Panc1 (cell line): Measurements from ENCODE around the gene PLEKHN1. TPM values are rescaled to one million over a fixed set of nuclear protein-coding genes. Genes with fewer than 3 reads are reported as not detected.

ENCODE experiments used
- ATAC-seq: fragments of 200-7000 bp; cut with Tn5 transposase; 2 replicates; pipeline ENCODE4 v1.9.1; 2020; ENCODE audit warnings: mild to moderate bottlenecking, moderate library complexity
- BruUV-seq: library from RNA; stranded (reverse); fragments of 400-500 nt; replicated peaks from 2 replicates; lab custom pipeline; 2021; lab: Mats Ljungman, UMichigan
- CTCF ChIA-PET: fragments of 300-600 bp; sonication (Branson Sonifier 250); formaldehyde crosslinking; loops from one replicate; lab custom pipeline; 2022; ENCODE audit warnings: antibody characterized with exemption; lab: Charles Lee
- POLR2A ChIA-PET: fragments of 300-600 bp; sonication (Branson Sonifier 250); formaldehyde crosslinking; loops from one replicate; lab custom pipeline; 2022; ENCODE audit warnings: antibody characterized with exemption; lab: Charles Lee
- DNase-seq: peaks from one replicate; pipeline ENCODE4 v3.0.0-alpha.2; 2010; ENCODE audit warnings: low read depth, low spot score
- H3K27ac ChIP-seq: 2 replicates; pipeline ENCODE4 v1.5.1; 2011; ENCODE audit warnings: mild to moderate bottlenecking, low read length, inconsistent platforms
- H3K27me3 ChIP-seq: fragments of 200-500 bp; sonication (Bioruptor generic); 2 replicates; pipeline ENCODE4 v1.6.0; 2014; ENCODE audit warnings: low read length, inconsistent platforms; ENCODE audit not compliant: control insufficient read depth, insufficient read depth
- H3K36me3 ChIP-seq: fragments of 200-500 bp; sonication (Bioruptor generic); 2 replicates; pipeline ENCODE4 v1.5.1; 2014; ENCODE audit warnings: inconsistent platforms, mild to moderate bottlenecking, low read length, moderate library complexity; ENCODE audit not compliant: control insufficient read depth, insufficient read depth
- H3K4me1 ChIP-seq: 2 replicates; pipeline ENCODE4 v1.5.1; 2011; ENCODE audit warnings: inconsistent platforms, mild to moderate bottlenecking, low read length, moderate library complexity; ENCODE audit not compliant: control insufficient read depth, insufficient read depth
- H3K4me3 ChIP-seq, 2 experiments: 2 replicates each; pipeline ENCODE4 v1.5.1; 2011 to 2012; ENCODE audit warnings: low read depth in 2 of 2, low read length in 2 of 2, mild to moderate bottlenecking in 2 of 2, inconsistent platforms in 1 of 2, moderate library complexity in 1 of 2
- H3K9me3 ChIP-seq: fragments of 200-500 bp; sonication (Bioruptor generic); 2 replicates; pipeline ENCODE4 v1.5.1; 2014; ENCODE audit warnings: low read depth, mild to moderate bottlenecking, inconsistent platforms, low read length, moderate library complexity; ENCODE audit not compliant: control insufficient read depth, insufficient read depth
- CTCF ChIP-seq: fragments of 450-650 bp; IDR thresholded peaks from 2 replicates; pipeline ENCODE4 v1.5.1; 2017; ENCODE audit warnings: mild to moderate bottlenecking
- POLR2AphosphoS5 ChIP-seq: IDR thresholded peaks from 2 replicates; pipeline ENCODE4 v1.6.1; 2012; ENCODE audit warnings: mild to moderate bottlenecking, low read depth, low read length, moderate library complexity
- REST ChIP-seq, 2 experiments: IDR thresholded peaks; 2 replicates each; pipeline ENCODE4 v1.6.1; 2011 to 2012; ENCODE audit warnings: low read depth in 2 of 2, control low read depth in 1 of 2, low read length in 1 of 2, mild to moderate bottlenecking in 1 of 2, moderate library complexity in 1 of 2; ENCODE audit not compliant: insufficient read depth in 1 of 2
- SIN3A ChIP-seq: IDR thresholded peaks from 2 replicates; pipeline ENCODE4 v1.6.1; 2012; ENCODE audit warnings: low read depth, mild to moderate bottlenecking, low read length, moderate library complexity, borderline replicate concordance; ENCODE audit not compliant: insufficient read depth
- TCF7L2 ChIP-seq: IDR thresholded peaks from 2 replicates; pipeline ENCODE4 v1.6.1; 2011; ENCODE audit warnings: mild to moderate bottlenecking, low read depth, low read length, inconsistent platforms
- in situ Hi-C: cut with HindIII; loops from 2 replicates; pipeline ENCODE4 v1.10.0; 2016; ENCODE audit warnings: low sequenced_read_pairs, low pct_unique_long_range_greater_than_20kb
- intact Hi-C: fragments of 100-400 bp; cut with micrococcal nuclease; formaldehyde crosslinking; loops from one replicate; pipeline ENCODE4 v1.10.0; 2022; ENCODE audit not compliant: unreplicated experiment
- total RNA-seq: library from RNA; stranded (reverse); gene quantifications from one replicate; pipeline ENCODE4 v1.2.1, GENCODE V29; 2021; ENCODE audit not compliant: unreplicated experiment

The PLEKHN1 gene
- total RNA-seq, 1 experiment from 2014 or later = 9.8 TPM

- CTCF ChIA-PET = interaction anchor here (0.5 kb wide), 1 partner anchor 27 kb away, joined by 4 read pairs; no protein-coding TSS in a partner anchor
- Histone ChIP-seq H3K27ac (peak overlapping the region; percentile 29; the same call in 1 of the 2 replicates), H3K4me1 (peaks cover 39% of the 10 kb centered on the region), H3K9me3 (no peaks in the 10 kb centered on the region), H3K4me3 (no peak overlapping the region), H3K36me3 (no peaks in the 10 kb centered on the region), H3K27me3 (no peaks in the 10 kb centered on the region)
- TF ChIP-seq REST (IDR thresholded peaks at IDR 0.05; ENCODE audit: insufficient read depth in 1 of 2, low read depth in 2 of 2, low read length in 1 of 2) (no peak), SIN3A (no peak), TCF7L2 (no peak)
- in situ Hi-C loops (no loop called here), intact Hi-C loops (no loop called here)
- ATAC-seq (no peak), DNase-seq (no peak)
- POLR2A ChIA-PET = no interaction called here
- BruUV-seq = no TSS peak
Observed at GRCh38 chr1:931380-932172, 34.7 kb upstream of the PLEKHN1 start.

GRCh38 chr1:932173-932510, 34.1 kb upstream of the PLEKHN1 start:
- Histone ChIP-seq H3K27me3 (no peaks in the 10 kb centered on the region), H3K27ac (no peak overlapping the region), H3K9me3 (no peaks in the 10 kb centered on the region), H3K4me1 (peaks cover 40% of the 10 kb centered on the region), H3K4me3 (no peak overlapping the region), H3K36me3 (no peaks in the 10 kb centered on the region)
- no TSS peak for BruUV-seq
- ChIA-PET CTCF (no interaction called here), POLR2A (no interaction called here)
- in situ Hi-C loops (no loop called here), intact Hi-C loops (no loop called here)
- TF ChIP-seq REST (IDR thresholded peaks at IDR 0.05; ENCODE audit: insufficient read depth in 1 of 2, low read depth in 2 of 2, low read length in 1 of 2) (no peak), POLR2AphosphoS5 (no peak), SIN3A (no peak), TCF7L2 (no peak), CTCF (no peak)
- DNase-seq = no peak
- no peak for ATAC-seq
